ENCODE measurements around the gene CMTM6. TPM values are rescaled to one million over a fixed set of nuclear protein-coding genes. Genes with fewer than 3 reads are reported as not detected.

CMTM6 gene
- polyA plus RNA-seq, 1 of the 3 experiments (the other 2 are of a cell fraction) = 29.8 TPM

DNA sequence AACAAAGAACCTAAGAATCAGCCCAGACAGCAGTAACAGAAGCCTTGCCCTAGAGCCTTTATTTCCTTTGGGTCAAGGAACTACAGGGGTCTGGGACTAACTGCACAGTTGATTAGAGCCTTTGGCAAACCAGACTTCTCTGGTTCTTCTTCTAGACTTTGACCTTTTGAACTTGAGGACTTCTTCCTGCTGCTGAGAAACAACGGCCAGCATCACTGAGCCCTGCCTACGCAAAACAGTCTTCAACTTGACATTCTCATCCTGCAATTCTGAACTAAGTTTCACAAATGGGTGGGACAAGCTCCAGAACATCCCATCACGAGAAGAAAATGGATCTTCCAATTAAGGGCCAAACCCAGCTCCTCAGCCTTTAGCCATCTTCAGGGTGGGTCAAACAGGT is 31.4 kb downstream of the CMTM6 start:
- no peaks in the 10 kb centered on the region for H3K27me3 ChIP-seq (ENCODE audit: insufficient read depth)
- H3F3A ChIP-seq (replicated peaks; ENCODE audit: insufficient read depth) = peaks cover 16% of the 10 kb centered on the region
- CTCF ChIA-PET = interaction anchor here (1.0 to 1.6 kb wide), 2 partner anchors 34 to 39 kb away, joined by 3 to 5 read pairs; no protein-coding TSS in a partner anchor
- H3K4me3 ChIP-seq (ENCODE audit: low read depth in 2 of 2, low read length in 1 of 2) = no peak overlapping the region
- no peak for DNase-seq
- H3K4me2 ChIP-seq = no peak overlapping the region
- H3K27ac ChIP-seq (ENCODE audit: low read depth in 2 of 2, low read length in 1 of 2) = no peak overlapping the region
- H3K9me3 ChIP-seq = no peaks in the 10 kb centered on the region
- no peak overlapping the region for H3K9ac ChIP-seq
- TF ChIP-seq POLR2AphosphoS5 (IDR thresholded peaks at IDR 0.05; ENCODE audit: low read depth, low read length) (no peak), REST (IDR thresholded peaks at IDR 0.05; ENCODE audit: low read depth, low read length) (no peak), MAX (IDR thresholded peaks at IDR 0.05; ENCODE audit: low read depth) (no peak), JUND (IDR thresholded peaks at IDR 0.05) (no peak), GATA2 (CRISPR knock-in tag; IDR thresholded peaks at IDR 0.05) (no peak), FOSL2 (IDR thresholded peaks at IDR 0.05; ENCODE audit: borderline replicate concordance, low read depth) (no peak), SIN3A (IDR thresholded peaks at IDR 0.05; ENCODE audit: borderline replicate concordance, low read depth, low read length) (no peak), EP300 (IDR thresholded peaks at IDR 0.05; ENCODE audit: borderline replicate concordance in 1 of 2, low read depth in 1 of 2, low read length in 1 of 2) (no peak), RXRA (IDR thresholded peaks at IDR 0.05; ENCODE audit: borderline replicate concordance, low read depth) (no peak), RCOR1 (IDR thresholded peaks at IDR 0.05; ENCODE audit: low read length) (no peak), MXI1 (IDR thresholded peaks at IDR 0.05; ENCODE audit: low read depth, low read length) (no peak), TCF12 (IDR thresholded peaks at IDR 0.05) (no peak), FOXM1 (IDR thresholded peaks at IDR 0.05; ENCODE audit: low read depth) (no peak), YY1 (IDR thresholded peaks at IDR 0.05; ENCODE audit: low read depth) (no peak)
- TF ChIP-seq, protein P1, sequence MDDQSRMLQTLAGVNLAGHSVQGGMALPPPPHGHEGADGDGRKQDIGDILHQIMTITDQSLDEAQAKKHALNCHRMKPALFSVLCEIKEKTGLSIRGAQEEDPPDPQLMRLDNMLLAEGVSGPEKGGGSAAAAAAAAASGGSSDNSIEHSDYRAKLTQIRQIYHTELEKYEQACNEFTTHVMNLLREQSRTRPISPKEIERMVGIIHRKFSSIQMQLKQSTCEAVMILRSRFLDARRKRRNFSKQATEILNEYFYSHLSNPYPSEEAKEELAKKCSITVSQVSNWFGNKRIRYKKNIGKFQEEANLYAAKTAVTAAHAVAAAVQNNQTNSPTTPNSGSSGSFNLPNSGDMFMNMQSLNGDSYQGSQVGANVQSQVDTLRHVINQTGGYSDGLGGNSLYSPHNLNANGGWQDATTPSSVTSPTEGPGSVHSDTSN (IDR thresholded peaks at IDR 0.05) = no peak
- TF ChIP-seq, protein P2, sequence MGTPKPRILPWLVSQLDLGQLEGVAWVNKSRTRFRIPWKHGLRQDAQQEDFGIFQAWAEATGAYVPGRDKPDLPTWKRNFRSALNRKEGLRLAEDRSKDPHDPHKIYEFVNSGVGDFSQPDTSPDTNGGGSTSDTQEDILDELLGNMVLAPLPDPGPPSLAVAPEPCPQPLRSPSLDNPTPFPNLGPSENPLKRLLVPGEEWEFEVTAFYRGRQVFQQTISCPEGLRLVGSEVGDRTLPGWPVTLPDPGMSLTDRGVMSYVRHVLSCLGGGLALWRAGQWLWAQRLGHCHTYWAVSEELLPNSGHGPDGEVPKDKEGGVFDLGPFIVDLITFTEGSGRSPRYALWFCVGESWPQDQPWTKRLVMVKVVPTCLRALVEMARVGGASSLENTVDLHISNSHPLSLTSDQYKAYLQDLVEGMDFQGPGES (IDR thresholded peaks at IDR 0.05; ENCODE audit: low read depth, low read length) = no peak
- TF ChIP-seq, protein P3, sequence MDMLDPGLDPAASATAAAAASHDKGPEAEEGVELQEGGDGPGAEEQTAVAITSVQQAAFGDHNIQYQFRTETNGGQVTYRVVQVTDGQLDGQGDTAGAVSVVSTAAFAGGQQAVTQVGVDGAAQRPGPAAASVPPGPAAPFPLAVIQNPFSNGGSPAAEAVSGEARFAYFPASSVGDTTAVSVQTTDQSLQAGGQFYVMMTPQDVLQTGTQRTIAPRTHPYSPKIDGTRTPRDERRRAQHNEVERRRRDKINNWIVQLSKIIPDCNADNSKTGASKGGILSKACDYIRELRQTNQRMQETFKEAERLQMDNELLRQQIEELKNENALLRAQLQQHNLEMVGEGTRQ (IDR thresholded peaks at IDR 0.05; ENCODE audit: borderline replicate concordance, low read depth, low read length) = no peak
- peaks cover 11% of the 10 kb centered on the region for H4K20me1 ChIP-seq (ENCODE audit: insufficient read depth)
- POLR2A ChIA-PET = no interaction called here
- no peaks in the 10 kb centered on the region for H3K9me2 ChIP-seq
- peaks cover 5% of the 10 kb centered on the region; the same call in 1 of the 2 replicates for H3K79me2 ChIP-seq (ENCODE audit: insufficient read depth)
- peaks cover 0 to 13% of the 10 kb centered on the region in 2 experiments; a peak in 3 of 4 replicates for H3K4me1 ChIP-seq (ENCODE audit: control insufficient read depth in 1 of 2, insufficient read depth in 2 of 2, low read depth in 1 of 2, low read length in 1 of 2)
- 88% methylated on average over 3 of the region's 3 CpGs for WGBS (ENCODE audit: low lambda C conversion rate)
- H3K36me3 ChIP-seq (replicated peaks in 1 of 2; ENCODE audit: control insufficient read depth in 1 of 2, insufficient read depth in 2 of 2, low read length in 1 of 2) = peaks cover 5 to 23% of the 10 kb centered on the region in 2 experiments
- H2AFZ ChIP-seq (ENCODE audit: low read depth) = no peak overlapping the region
